Activated T-helper 17 cell treated with anti-CD3 and anti-CD28 coated beads, Interleukin-2, amount 50 U/mL, for 72 hours (primary cell): ENCODE data around the gene FOXQ1. TPM values are rescaled to one million over a fixed set of nuclear protein-coding genes. Genes with fewer than 3 reads are reported as not detected.
"Not testable (repeated sequence)": the region's sequence is repeated elsewhere in the genome, so short reads cannot be mapped to it uniquely, and the experiment has no call there.

Experiments used
- ATAC-seq: fragments of 150-1000 bp; cut with Tn5 transposase; replicated peaks from 2 replicates; pipeline ENCODE4 v1.10.0; 2021; ENCODE audit warnings: mild to moderate bottlenecking, moderate library complexity
- H3K27ac Mint-ChIP-seq: one replicate; pipeline ENCODE4 v1.8.0; 2022; ENCODE audit warnings: mixed read lengths
- H3K27me3 Mint-ChIP-seq: one replicate; pipeline ENCODE4 v1.8.0; 2022; ENCODE audit warnings: mixed read lengths
- H3K36me3 Mint-ChIP-seq: one replicate; pipeline ENCODE4 v1.8.0; 2022; ENCODE audit warnings: low read depth, mild to moderate bottlenecking, mixed read lengths
- H3K4me1 Mint-ChIP-seq: one replicate; pipeline ENCODE4 v1.8.0; 2022; ENCODE audit warnings: mixed read lengths
- H3K4me3 Mint-ChIP-seq: one replicate; pipeline ENCODE4 v1.8.0; 2022; ENCODE audit warnings: mild to moderate bottlenecking, mixed read lengths
- H3K9me3 Mint-ChIP-seq: one replicate; pipeline ENCODE4 v1.8.0; 2022; ENCODE audit warnings: mixed read lengths
- total RNA-seq, 2 donors: library from RNA; stranded (reverse); gene quantifications; one replicate each; pipeline ENCODE4 v1.2.3, GENCODE V29; 2022

Gene FOXQ1
- total RNA-seq, 2 donors from 2014 or later: not detected

GRCh38 chr6:1348675-1349074, 36.8 kb downstream of the FOXQ1 start:
- Mint-ChIP-seq H3K27ac (no peak overlapping the region), H3K4me3 (no peak overlapping the region), H3K4me1 (no peaks in the 10 kb centered on the region), H3K27me3 (peaks cover 47% of the 10 kb centered on the region), H3K9me3 (peaks cover 23% of the 10 kb centered on the region), H3K36me3 (no peaks in the 10 kb centered on the region)
- ATAC-seq: no peak

GRCh38 chr6:1349655-1350054, 37.8 kb downstream of the FOXQ1 start:
- no peaks in the 10 kb centered on the region for H3K4me1 Mint-ChIP-seq
- no peak overlapping the region for H3K4me3 Mint-ChIP-seq
- peaks cover 51% of the 10 kb centered on the region for H3K27me3 Mint-ChIP-seq
- no peaks in the 10 kb centered on the region for H3K36me3 Mint-ChIP-seq
- ATAC-seq: no peak
- peaks cover 20% of the 10 kb centered on the region for H3K9me3 Mint-ChIP-seq
- no peak overlapping the region for H3K27ac Mint-ChIP-seq

- peaks cover 53% of the 10 kb centered on the region for H3K27me3 Mint-ChIP-seq
- no peak overlapping the region for H3K4me3 Mint-ChIP-seq
- peaks cover 18% of the 10 kb centered on the region for H3K9me3 Mint-ChIP-seq
- no peak overlapping the region for H3K27ac Mint-ChIP-seq
- no peak for ATAC-seq
- H3K4me1 Mint-ChIP-seq: no peaks in the 10 kb centered on the region
- H3K36me3 Mint-ChIP-seq: no peaks in the 10 kb centered on the region
Observed at GRCh38 chr6:1351381-1352008, 39.6 kb downstream of the FOXQ1 start.

- Mint-ChIP-seq H3K9me3 (peaks cover 18% of the 10 kb centered on the region), H3K27me3 (peaks cover 39% of the 10 kb centered on the region)
- not testable (repeated sequence) for H3K36me3 Mint-ChIP-seq, H3K27ac Mint-ChIP-seq, H3K4me1 Mint-ChIP-seq, ATAC-seq, H3K4me3 Mint-ChIP-seq
Observed at GRCh38 chr6:1355068-1355467, 43.2 kb downstream of the FOXQ1 start.

DNA sequence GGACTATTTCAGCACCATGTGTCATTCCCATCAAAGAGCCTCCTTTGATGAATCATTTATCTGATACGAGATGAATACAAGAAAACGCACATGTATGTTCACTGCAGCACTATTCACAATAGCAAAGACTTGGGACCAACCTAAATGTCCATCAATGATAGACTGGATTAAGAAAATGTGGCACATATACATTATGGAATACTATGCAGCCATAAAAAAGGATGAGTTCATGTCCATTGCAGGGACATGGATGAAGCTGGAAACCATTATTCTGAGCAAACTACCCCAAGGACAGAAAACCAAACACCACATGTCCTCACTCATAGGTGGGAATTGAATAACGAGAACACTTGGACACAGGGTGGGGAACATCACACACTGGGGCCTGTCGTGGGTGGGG, 49.8 kb downstream of the FOXQ1 start:
- H3K9me3 Mint-ChIP-seq, H3K27ac Mint-ChIP-seq, H3K36me3 Mint-ChIP-seq, H3K4me3 Mint-ChIP-seq, H3K4me1 Mint-ChIP-seq, ATAC-seq: not testable (repeated sequence)
- H3K27me3 Mint-ChIP-seq: peaks cover 25% of the 10 kb centered on the region

DNA sequence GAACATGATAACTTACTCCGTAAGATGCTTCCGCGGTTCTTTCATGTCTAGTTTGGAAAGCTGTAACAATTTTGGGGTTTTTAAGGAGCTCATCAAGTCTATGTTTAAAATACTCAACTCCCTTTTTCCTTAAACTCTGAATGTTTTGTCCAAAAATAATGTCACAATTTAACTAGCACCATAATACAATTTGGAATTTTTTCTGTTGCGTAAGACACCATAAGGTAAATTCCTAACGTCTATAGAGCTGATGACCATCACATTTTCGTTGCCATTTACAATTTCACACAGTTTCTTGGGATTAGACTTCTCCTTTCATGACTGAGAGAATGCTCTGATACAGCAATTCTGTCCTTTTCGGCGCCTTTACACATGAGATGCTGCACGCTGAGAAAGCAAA, 50.7 kb downstream of the FOXQ1 start:
- no peak overlapping the region for H3K4me3 Mint-ChIP-seq
- H3K4me1 Mint-ChIP-seq: no peaks in the 10 kb centered on the region
- H3K27me3 Mint-ChIP-seq: peaks cover 31% of the 10 kb centered on the region
- H3K27ac Mint-ChIP-seq: no peak overlapping the region
- no peak for ATAC-seq
- H3K9me3 Mint-ChIP-seq: no peaks in the 10 kb centered on the region
- H3K36me3 Mint-ChIP-seq: no peaks in the 10 kb centered on the region

GRCh38 chr6:1363298-1363697, 51.4 kb downstream of the FOXQ1 start:
- Mint-ChIP-seq H3K9me3 (no peaks in the 10 kb centered on the region), H3K27ac (no peak overlapping the region), H3K27me3 (peaks cover 36% of the 10 kb centered on the region), H3K36me3 (no peaks in the 10 kb centered on the region), H3K4me3 (no peak overlapping the region), H3K4me1 (no peaks in the 10 kb centered on the region)
- ATAC-seq: no peak

DNA sequence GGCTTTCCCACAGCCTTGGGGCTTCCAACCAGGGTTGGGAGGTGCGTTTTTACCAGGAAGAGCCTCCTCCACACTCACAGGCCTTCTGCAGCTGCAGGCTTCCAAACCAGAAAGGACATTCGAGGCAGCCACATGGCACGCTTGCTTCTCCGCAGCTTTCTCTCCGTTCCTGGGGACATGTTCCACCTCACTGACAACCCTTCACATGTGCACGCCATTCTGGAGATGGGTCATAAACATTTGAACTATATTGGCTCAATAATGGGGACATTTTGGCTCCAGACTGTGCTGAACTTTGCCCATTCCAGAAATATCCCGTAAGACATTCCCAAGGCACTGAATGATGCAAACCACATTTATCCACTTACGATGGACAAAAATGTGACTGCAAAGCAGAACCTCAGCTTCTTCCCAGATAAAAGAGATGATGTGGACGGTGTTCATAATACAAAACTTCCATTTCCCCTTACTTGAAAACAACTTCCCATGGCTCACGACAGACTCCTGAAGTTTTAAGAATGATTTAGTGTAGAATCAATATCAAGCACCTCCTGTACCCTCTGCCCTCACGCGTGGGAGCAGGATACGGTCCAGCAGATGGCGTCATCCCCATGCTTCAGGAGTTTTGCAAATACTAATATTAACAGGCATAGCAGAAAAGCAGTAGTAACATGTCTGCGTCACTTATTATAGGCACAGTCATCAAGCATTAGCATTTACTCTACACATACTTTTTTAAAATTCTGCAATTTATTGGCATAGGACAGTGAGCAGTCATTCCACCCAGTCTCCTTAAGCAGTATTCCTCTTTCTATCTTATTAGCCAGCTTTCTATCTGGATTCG, 52.1 kb downstream of the FOXQ1 start:
- Mint-ChIP-seq H3K9me3 (no peaks in the 10 kb centered on the region), H3K27ac (no peak overlapping the region), H3K4me3 (no peak overlapping the region), H3K36me3 (no peaks in the 10 kb centered on the region), H3K27me3 (peaks cover 40% of the 10 kb centered on the region), H3K4me1 (no peaks in the 10 kb centered on the region)
- ATAC-seq: no peak

Other genes with a start within 250 kb of the FOXQ1 start
- gene FOXF2, start 77.5 kb downstream of the FOXQ1 start, total RNA-seq: not detected